Caco-2 (cell line): ENCODE data around the gene PACC1. TPM values are rescaled to one million over a fixed set of nuclear protein-coding genes. Genes with fewer than 3 reads are reported as not detected.
A peak's percentile ranks its signal among the peaks of the same experiment; 100 is the strongest.

Experiments used
- BruUV-seq: library from RNA; stranded (reverse); fragments of 400-500 nt; replicated peaks from 2 replicates; lab custom pipeline; 2021; lab: Mats Ljungman, UMichigan
- CTCF ChIA-PET: fragments of 300-600 bp; sonication (Branson Sonifier 250); formaldehyde crosslinking; loops from one replicate; lab custom pipeline; 2022; ENCODE audit warnings: antibody characterized with exemption; lab: Charles Lee
- POLR2A ChIA-PET: fragments of 300-600 bp; sonication (Branson Sonifier 250); formaldehyde crosslinking; loops from one replicate; lab custom pipeline; 2022; ENCODE audit warnings: antibody characterized with exemption; lab: Charles Lee
- DNase-seq, 2 experiments: peaks; one replicate each; pipeline versions ENCODE4 v3.0.0 to v3.0.0-alpha.2; 2020 to 2022
- H3K27me3 ChIP-seq: replicated peaks from 2 replicates; pipeline ENCODE4 v1.6.0; 2011; ENCODE audit warnings: low read length; ENCODE audit not compliant: control insufficient read depth, insufficient read depth
- H3K36me3 ChIP-seq: 2 replicates; pipeline ENCODE4 v1.5.1; 2011; ENCODE audit warnings: low read length; ENCODE audit not compliant: control insufficient read depth, insufficient read depth
- H3K4me1 ChIP-seq: fragments of 250-450 bp; sonication (Bioruptor Pico); 2 replicates; pipeline ENCODE4 v1.5.1; 2020; ENCODE audit warnings: mild to moderate bottlenecking
- H3K4me3 ChIP-seq: 2 replicates; pipeline ENCODE4 v1.5.1; 2011; ENCODE audit warnings: low read depth, mild to moderate bottlenecking, control low read depth, low read length
- H3K9me3 ChIP-seq: fragments of 250-450 bp; sonication (Bioruptor Pico); 2 replicates; pipeline ENCODE4 v1.5.1; 2020; ENCODE audit warnings: mild to moderate bottlenecking, moderate library complexity
- H3K27ac Mint-ChIP-seq: one replicate; pipeline ENCODE4 v1.8.0; 2022; ENCODE audit warnings: mixed read lengths; ENCODE audit not compliant: unreplicated experiment
- H3K27me3 Mint-ChIP-seq: one replicate; pipeline ENCODE4 v1.8.0; 2022; ENCODE audit warnings: mixed read lengths; ENCODE audit not compliant: insufficient read depth, unreplicated experiment
- H3K36me3 Mint-ChIP-seq: one replicate; pipeline ENCODE4 v1.8.0; 2022; ENCODE audit warnings: mild to moderate bottlenecking, mixed read lengths; ENCODE audit not compliant: insufficient read depth, unreplicated experiment
- H3K4me1 Mint-ChIP-seq: one replicate; pipeline ENCODE4 v1.8.0; 2022; ENCODE audit warnings: low read depth, mixed read lengths; ENCODE audit not compliant: unreplicated experiment
- H3K4me3 Mint-ChIP-seq: one replicate; pipeline ENCODE4 v1.8.0; 2022; ENCODE audit warnings: mild to moderate bottlenecking, moderate library complexity, mixed read lengths; ENCODE audit not compliant: unreplicated experiment
- H3K9me3 Mint-ChIP-seq: one replicate; pipeline ENCODE4 v1.8.0; 2022; ENCODE audit warnings: mixed read lengths; ENCODE audit not compliant: unreplicated experiment
- intact Hi-C: fragments of 100-400 bp; cut with micrococcal nuclease; formaldehyde crosslinking; loops from one replicate; pipeline ENCODE4 v1.10.0; 2022; ENCODE audit not compliant: unreplicated experiment
- total RNA-seq: library from RNA; stranded (reverse); gene quantifications from 2 replicates; pipeline ENCODE4 v1.2.3, GENCODE V29; 2022
- TF ChIP-seq, protein P1 (sequence below), 2 experiments: fragments of 200-600 bp in 1 of 2; IDR thresholded peaks; 1 replicate in 1 of 2; 2 replicates in 1 of 2; pipeline versions ENCODE4 v1.5.1 to v1.8.0; 2011 to 2022; ENCODE audit warnings: antibody characterized with exemption in 1 of 2, control low read depth in 1 of 2, inconsistent platforms in 1 of 2, low read depth in 1 of 2, low read length in 1 of 2, mild to moderate bottlenecking in 1 of 2, moderate library complexity in 1 of 2; ENCODE audit not compliant: insufficient read depth in 1 of 2, severe bottlenecking in 1 of 2, unreplicated experiment in 1 of 2

Gene PACC1
- total RNA-seq, 1 experiment from 2014 or later = 15.6 TPM

DNA sequence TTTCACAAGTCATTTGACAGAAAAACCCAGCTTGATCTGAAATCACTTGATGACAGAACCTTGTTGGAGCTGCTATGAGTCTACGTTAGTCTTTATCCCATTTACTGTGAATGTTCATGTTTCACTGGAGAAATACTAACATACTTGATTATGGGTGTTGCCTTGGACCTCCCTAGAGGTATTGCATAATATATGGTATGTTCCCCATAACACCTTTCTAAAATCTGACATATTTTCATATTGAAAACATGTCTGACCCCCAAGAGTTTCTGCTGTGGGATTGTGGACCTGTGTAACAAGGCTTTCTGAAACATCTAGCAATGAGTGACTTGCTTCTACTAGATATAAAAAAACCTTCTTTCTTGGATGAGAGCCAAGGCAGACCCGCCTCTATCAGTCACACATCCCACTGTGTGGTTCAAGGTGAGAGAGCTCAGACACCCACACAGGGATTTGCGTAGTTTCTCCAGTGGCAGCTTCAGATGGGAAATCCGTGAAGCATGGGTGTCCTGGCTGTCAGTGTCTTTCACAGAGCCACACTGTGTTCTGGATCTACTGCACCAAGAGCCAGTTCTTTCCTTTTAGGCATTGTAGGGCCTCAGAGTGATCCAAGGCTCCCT lies 22.6 kb upstream of the PACC1 start:
- no peak overlapping the region for H3K27ac Mint-ChIP-seq
- peaks cover 1% of the 10 kb centered on the region for H3K36me3 Mint-ChIP-seq
- Histone ChIP-seq H3K4me3 (no peak overlapping the region), H3K4me1 (peaks cover 2% of the 10 kb centered on the region), H3K36me3 (no peaks in the 10 kb centered on the region), H3K27me3 (no peaks in the 10 kb centered on the region), H3K9me3 (no peaks in the 10 kb centered on the region)
- DNase-seq = no peak
- POLR2A ChIA-PET = no interaction called here
- H3K4me3 Mint-ChIP-seq = no peak overlapping the region
- CTCF ChIA-PET = no interaction called here
- no TSS peak for BruUV-seq
- intact Hi-C loops = no loop called here
- no peaks in the 10 kb centered on the region for H3K27me3 Mint-ChIP-seq
- TF ChIP-seq, protein P1, sequence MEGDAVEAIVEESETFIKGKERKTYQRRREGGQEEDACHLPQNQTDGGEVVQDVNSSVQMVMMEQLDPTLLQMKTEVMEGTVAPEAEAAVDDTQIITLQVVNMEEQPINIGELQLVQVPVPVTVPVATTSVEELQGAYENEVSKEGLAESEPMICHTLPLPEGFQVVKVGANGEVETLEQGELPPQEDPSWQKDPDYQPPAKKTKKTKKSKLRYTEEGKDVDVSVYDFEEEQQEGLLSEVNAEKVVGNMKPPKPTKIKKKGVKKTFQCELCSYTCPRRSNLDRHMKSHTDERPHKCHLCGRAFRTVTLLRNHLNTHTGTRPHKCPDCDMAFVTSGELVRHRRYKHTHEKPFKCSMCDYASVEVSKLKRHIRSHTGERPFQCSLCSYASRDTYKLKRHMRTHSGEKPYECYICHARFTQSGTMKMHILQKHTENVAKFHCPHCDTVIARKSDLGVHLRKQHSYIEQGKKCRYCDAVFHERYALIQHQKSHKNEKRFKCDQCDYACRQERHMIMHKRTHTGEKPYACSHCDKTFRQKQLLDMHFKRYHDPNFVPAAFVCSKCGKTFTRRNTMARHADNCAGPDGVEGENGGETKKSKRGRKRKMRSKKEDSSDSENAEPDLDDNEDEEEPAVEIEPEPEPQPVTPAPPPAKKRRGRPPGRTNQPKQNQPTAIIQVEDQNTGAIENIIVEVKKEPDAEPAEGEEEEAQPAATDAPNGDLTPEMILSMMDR (IDR thresholded peaks at IDR 0.05; ENCODE audit: insufficient read depth in 1 of 2, low read depth in 1 of 2, low read length in 1 of 2, severe bottlenecking in 1 of 2, unreplicated experiment in 1 of 2) = no peak
- H3K4me1 Mint-ChIP-seq = peaks cover 13% of the 10 kb centered on the region
- H3K9me3 Mint-ChIP-seq = no peaks in the 10 kb centered on the region

DNA sequence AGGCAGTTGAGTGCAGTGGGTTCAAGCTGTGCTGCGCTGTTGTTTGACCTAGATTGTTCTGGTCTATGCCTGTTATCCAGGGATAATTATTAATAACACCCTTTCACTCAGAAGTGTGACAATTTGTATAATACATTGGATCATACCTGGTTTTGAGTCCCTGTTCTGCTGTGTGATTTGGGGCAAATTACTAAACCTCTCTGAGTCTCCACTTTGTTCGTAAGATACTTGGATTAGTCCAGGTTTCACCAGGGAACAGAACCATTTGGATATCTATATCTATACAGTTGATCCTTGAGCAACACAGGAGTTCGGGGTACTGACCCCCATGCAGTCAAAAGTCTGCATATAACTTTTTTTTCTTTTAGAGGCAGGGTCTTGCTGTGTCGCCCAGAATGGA lies 20.3 kb upstream of the PACC1 start:
- Histone ChIP-seq H3K9me3 (no peaks in the 10 kb centered on the region), H3K4me1 (peaks cover 25% of the 10 kb centered on the region), H3K27me3 (no peaks in the 10 kb centered on the region), H3K36me3 (no peaks in the 10 kb centered on the region), H3K4me3 (no peak overlapping the region)
- Mint-ChIP-seq H3K9me3 (no peaks in the 10 kb centered on the region), H3K36me3 (peaks cover 6% of the 10 kb centered on the region), H3K27ac (no peak overlapping the region), H3K4me1 (peaks cover 36% of the 10 kb centered on the region), H3K4me3 (no peak overlapping the region), H3K27me3 (no peaks in the 10 kb centered on the region)
- DNase-seq = no peak
- BruUV-seq = no TSS peak
- ChIA-PET POLR2A (no interaction called here), CTCF (no interaction called here)
- TF ChIP-seq, protein P1 (IDR thresholded peaks at IDR 0.05; ENCODE audit: insufficient read depth in 1 of 2, low read depth in 1 of 2, low read length in 1 of 2, severe bottlenecking in 1 of 2, unreplicated experiment in 1 of 2) = no peak
- intact Hi-C loops = no loop called here

DNA sequence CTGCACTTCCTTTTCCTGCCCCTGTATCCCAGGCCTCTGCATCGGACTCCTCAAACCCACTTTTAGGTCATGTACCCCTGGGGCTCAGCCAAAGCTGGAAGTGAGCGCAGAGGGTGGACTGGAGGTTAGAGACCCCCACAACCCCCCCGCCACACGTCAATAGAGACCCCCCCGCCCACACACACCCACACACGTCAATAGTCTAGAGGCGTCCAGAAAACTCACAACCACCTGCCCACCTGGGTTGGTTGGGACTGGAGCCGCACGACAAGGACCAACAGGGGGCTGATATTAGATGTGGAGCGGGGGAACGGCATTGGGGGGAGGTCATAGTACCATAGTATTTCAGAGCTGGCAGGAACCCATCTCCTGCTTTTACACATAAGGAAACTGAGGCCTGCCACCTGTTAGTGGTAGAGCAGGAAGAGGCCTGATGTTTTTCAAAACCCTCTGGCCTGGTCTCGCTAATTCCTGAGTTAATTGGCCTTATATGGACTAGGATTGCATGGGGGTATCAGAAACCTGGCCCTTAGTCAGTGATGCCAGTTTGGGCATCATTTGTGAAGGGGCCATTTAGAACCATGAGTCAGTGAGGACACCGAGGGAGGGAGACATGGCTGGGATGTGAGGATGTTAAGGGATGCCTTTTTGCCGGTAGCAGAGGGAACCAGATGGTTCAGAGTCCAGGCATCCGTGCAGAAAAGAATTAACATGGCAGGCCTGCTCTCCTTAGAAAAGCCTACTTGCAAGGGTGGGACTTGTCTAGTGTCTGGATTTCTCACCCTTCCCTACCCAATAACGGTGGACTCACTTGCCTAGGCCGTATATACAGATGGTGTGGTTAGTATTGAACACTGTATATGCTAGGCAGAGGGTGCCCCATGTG lies 19.1 kb upstream of the PACC1 start:
- no peaks in the 10 kb centered on the region for H3K36me3 ChIP-seq
- no peaks in the 10 kb centered on the region for H3K9me3 ChIP-seq
- H3K4me3 Mint-ChIP-seq = peak overlapping the region; percentile 79
- H3K4me1 Mint-ChIP-seq = peaks cover 45% of the 10 kb centered on the region
- TF ChIP-seq, protein P1 (IDR thresholded peaks at IDR 0.05; ENCODE audit: insufficient read depth in 1 of 2, low read depth in 1 of 2, low read length in 1 of 2, severe bottlenecking in 1 of 2, unreplicated experiment in 1 of 2) = no peak
- DNase-seq = no peak
- H3K4me1 ChIP-seq = peaks cover 36% of the 10 kb centered on the region
- H3K27ac Mint-ChIP-seq = peak overlapping the region; percentile 50
- H3K27me3 Mint-ChIP-seq = no peaks in the 10 kb centered on the region
- intact Hi-C loops = no loop called here
- no peaks in the 10 kb centered on the region for H3K27me3 ChIP-seq
- TSS peak; percentile 22 for BruUV-seq
- ChIA-PET POLR2A (no interaction called here), CTCF (interaction anchor here (1.2 to 1.9 kb wide), 2 partner anchors 22 to 399 kb away, joined by 3 to 10 read pairs; partner anchors contain the start of gene INTS7)
- H3K36me3 Mint-ChIP-seq = peaks cover 6% of the 10 kb centered on the region
- H3K9me3 Mint-ChIP-seq = no peaks in the 10 kb centered on the region
- peak overlapping the region; percentile 64 for H3K4me3 ChIP-seq
